ENCODE results near the gene IGF2.

Gene IGF2

DNA sequence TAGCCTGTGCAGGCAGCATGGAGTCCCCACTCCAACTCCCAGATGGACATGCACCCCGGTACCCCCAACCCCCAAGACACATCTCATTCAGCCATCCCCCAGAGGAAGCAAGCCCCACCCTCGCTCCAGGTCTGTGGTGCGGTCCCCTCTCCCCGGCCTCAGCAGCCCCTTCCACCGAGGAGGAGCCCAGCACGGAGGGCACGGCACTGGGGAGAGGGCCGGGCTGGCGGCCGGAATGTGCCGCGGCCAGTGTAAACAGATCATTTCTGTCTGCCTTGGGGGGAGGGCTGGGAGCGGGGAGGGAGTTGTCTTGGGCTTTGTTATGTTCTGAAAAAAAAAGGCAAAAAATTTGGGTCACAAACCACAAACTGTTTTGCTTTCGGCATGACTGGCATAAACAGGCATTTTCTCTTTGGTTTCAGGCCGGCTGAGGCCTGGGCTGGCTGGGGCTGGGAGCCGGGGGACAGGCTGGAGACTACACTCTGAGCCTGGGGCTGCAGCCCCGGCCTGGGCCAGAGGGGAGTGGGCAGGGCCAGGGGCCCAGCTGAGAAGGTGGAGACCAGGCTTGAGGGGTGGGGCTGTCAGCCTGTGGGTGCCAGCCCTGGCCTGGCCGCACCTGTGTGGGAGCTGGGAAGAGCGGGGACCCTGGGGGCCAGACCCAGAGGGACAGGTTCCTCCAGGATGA is 16.8 kb downstream of the IGF2 start:
- DNase-seq = no peak

DNA sequence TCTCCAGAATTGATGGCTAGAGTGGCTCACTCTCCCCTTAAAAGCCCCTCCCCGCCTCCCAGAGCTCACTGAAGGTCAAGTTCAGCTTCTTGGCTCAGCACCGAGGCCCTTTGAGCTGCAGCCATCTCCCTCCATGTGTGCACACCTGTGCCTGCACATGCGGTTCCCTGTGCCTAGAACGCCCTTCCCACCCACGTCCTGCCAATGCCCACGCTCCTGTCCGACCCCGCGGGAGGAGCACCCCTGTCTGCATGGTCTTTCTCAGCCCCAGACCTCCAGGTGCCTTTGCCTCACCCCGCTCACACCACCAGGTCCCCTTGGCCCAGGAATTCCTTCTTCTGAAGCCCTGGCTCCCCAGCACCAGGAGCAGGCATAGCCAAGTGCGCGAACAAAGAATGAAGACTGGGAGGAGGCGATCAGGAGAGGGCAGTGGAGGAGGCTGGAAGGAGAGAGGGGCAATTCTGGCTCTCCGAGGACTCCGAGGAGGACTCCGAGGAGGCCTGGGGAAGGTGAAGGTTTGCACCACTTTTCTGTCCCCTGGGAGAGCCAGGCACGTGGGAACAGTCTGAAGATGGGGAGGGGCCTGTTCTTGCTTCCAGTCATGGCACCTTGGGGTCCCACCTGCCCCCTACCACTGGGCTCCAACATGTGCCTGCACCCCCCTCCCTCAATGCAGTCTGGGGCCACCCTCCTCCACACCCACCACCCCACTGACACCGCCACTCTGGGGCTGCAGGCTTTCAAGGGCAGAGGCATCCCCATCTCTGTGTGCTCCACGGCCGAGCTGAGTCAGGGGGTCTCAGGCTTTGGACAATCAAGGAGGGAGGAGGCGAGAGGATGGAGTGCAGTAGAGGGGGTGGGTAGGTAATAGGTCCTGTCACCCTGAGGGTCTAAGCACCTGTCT is 17.7 kb downstream of the IGF2 start:
- DNase-seq = no peak

DNA sequence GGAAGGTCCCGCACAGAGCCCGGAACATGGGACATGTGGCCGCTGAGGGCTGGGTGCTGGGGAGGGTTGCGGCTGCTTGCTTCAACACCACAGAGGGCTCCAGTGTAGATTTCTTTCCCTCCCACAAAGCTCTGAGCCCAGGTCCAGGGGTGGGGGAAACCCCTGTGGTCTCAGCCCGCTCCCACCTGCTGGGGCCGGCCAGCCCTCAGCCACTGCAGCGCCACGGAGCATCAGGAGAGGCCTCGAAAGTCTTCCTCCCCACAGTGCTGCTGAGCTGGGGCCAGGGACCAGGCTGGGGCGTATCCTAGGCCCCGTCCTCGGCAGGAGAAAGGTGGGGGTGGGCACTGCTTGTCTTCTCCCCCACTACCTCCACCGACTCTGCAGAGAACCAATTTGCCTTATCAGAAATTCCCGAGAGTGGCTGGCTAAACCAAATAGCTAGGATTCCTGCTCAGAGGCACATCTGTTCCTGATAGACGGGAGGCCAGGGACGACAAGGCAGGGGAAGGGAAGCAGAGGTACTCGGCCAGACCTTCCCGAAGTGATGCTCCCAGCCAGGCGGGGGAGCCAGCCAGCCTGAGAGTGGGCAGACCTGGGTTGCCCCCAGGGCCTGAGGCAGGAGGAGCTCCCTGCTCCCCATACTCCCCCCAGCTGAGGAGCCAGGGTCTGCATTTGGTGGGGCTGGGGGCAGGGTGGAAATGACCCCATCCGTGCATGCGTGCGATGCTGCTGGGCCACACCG is 18.7 kb downstream of the IGF2 start:
- DNase-seq = no peak

DNA sequence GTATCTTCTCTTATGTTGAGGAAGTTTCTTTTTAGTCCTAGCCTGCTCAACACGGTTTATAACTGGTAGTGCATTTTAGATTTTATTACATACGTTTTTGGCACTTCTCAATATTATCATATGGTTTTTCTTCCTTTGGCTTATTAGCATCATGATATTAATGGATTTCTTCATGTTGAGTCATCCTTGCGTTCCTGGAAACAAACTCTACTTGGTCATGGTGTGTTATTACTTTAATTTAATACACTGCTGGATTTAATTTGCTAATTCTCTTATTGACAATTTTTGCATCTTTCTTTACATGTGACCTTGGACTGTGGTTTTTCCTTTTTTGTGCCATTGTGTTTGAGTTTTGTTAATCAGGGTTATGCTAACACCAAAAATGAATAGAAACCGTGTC is 20.5 kb downstream of the IGF2 start:
- DNase-seq = no peak

DNA sequence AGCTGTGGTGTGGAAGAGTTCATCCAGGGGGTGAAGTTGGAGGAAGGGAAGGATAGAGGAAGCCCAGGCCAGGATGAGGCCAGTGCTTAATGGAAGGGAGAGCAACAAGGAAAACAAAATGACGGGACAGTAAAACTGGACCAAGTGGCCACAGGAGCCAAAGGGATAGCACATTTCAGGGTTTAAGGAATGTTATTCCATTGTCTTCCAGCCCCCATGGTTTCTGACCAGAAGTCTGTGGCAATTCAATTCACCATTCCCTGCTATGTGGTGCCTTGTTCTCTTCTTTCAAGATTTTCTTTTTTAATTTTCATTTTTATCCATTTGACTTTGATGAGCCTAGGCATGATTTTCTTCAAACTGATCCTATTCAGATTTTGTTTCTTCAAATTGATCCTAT is 22.5 kb downstream of the IGF2 start:
- no peak for DNase-seq

DNA sequence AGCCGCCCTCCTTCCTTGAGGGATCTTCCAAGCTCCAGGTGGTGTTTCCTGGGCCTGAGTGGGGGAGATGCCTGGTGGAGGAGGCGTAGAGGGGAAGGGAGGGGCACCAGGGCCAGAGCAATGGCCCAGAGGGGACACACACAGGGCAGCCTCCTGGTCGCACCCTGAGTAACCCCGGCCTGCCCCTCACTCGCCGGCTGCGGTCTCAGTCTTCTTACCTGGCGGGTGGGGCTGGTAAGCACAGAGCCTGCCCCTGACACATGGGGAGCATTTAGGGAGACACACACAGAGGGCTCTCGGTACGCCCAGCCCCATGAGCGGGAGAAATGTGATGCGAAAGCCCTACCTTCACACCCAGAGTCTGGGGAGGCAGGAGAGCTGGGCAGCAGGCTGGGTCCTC is 23.9 kb downstream of the IGF2 start:
- no peak for DNase-seq

DNA sequence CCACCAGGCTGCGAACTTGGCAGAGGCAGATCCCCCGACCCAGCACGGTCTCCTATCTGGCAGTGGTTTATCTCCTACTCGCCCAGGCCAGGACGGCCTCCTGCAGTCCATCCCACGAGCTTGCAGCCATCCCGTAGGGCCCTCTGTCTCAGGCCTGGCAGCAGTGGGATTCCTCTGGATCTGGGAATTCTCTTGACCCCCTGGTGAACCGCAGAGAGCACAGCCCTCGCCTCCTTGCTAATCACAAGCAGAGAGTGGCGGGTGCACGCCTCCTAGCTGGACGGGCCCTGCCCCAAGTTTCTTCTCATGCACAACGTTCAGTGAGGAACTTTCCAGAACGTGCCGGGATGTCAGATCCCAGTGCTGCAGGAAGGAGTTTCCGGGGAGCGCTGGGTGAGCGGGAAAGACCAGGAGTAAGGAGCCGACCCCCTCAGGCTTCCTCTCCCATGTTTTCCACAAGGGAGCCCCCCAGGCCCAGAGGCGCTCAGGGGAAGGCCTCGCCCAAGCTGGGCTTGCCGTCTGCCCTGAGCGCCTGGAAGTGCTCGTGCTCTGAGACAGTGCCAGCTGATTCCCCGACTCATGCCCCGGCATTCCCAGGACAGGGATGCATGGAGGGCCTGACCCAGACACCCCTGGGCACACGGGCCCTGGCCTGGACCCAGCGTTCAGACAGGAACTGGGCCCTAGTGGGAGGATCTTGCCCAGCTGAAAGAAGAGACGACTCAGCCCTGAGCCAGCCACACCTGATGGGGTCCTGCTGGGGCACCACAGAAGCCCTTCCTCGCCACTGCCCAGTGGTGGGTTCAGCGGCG is 24.6 kb downstream of the IGF2 start:
- DNase-seq = no peak

DNA sequence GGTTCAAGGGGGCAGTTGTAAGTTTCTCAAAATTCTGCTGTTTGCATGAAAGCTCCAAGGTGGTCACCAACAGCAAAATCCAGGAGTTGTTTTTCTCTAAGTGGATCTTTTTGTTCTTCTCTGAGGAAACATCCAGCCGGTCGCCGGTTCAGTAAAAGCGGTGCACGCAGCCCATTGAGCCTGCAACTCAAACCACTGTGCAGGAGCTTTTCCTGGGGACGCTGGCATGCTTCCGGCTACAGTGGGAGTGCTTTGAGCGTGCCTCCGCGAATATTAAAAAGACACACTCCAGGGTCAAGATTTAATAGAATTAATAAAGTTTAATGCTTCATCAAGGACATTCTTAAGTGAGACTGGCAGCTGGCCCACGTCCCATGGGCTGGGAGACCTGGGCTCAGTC is 25.4 kb downstream of the IGF2 start:
- no peak for DNase-seq

DNA sequence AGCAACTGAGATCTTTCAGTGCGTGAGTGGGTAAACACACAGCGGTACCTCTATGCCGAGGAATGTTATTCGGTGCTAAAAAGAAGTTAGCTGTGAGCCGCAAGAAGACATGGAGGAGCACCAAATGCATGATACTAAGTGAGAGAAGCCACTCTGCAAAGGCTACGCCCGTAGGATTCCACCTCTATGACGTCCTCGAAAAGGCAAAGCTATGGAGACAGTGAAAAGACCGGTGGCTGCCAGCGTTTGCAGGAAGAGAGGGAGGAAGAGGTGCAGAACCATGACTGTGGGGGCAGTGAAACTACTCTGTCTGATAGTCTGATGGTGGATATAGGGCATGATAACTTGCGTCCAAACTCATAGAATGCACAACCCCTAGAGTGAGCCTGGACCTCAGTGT is 28.7 kb downstream of the IGF2 start:
- DNase-seq = no peak

DNA sequence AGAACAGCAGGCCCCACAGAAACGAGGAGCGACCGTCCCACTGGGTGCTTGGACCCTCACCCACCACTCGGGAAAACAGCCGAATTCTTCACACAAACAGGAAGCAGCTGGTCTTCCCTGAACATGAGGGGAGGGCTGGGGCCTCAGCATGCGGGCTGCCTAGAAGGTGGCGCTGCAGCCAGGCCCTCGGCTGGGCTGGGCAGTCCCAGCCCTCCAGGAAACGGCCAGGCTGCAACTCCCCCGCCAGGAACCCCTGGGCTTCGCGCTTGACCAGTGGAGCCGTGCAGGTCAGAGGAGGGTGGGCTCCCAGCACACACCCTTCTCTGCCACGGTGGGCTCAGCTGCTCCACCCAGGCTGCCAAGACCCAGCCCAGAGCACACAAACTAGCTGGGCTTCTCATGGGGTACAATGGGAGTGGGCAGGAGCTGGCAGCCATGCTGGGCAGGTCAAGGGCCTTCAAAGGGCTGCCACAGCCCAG is 29.6 kb downstream of the IGF2 start:
- no peak for DNase-seq

DNA sequence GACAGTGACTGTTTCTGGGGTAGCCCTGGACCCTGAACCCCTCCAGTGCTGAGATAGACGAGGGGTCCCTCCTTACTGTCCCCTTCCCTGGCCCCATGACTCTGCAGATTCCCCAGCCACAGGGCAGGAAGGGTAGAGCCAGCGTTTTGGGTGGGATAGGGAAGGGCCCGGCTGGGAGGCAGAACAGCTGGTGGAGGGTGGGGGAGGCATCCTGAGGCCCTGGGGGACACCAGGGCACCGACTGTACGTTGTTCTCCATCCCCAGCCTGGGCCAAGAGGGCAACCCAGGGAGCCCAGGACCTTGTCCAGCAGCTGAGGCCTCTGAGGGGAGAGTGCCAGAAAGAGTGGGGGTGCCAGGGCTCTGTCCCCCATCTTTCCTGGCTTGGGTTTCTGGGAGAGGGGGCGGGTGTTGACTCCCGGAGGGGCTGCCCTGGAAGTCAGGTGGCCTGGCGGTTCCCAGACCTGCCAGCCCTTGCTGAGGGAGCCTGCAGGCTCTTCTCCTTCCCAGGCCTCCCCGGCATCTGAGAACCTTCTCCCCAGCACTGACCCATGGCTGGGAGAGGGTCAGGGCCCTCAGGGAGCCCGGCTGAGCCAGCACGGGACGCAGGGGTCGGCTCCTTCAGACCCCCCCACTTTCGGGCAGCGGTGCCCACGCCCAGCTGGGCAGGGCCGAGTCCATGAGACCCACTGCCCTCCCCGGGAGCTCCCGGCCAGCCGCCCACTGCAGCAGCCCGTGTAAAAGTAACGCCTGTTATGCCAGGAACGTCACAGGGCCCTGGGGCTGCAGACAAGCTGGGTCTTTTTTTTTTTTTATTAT is 30.3 kb downstream of the IGF2 start:
- no peak for DNase-seq

DNA sequence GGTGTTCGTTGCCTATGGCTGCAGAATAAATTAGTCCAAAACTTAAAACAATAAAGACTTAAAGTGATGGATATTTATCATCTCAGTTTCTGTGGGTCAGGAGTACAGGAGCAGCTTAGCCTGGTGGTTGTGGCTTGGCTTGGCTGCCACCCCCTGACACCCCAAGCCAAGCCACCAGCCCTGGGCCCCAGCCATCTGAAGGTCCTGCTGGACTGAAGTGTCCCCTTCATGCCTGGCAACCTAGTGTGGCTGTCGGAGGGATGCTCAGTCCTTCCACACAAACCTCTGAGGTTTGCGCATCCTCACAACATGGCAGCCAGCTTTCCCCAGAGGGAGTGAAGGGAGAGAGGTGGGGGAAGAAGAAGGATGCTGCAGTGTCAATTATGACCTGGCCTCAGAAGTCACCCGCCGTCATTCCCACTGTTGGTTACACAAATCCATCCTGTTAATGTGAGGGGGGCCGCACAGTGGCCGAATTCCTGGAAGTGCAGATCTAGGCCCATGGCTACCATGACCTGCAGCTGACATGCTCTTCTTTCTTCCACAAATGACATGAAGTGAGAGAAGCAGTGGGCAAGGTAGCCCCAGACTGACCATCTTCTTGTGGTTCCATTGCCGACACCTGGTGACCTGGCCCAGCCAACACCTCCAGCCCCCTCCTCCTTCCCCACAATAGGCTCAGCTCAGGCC is 31.1 kb downstream of the IGF2 start:
- DNase-seq = no peak

DNA sequence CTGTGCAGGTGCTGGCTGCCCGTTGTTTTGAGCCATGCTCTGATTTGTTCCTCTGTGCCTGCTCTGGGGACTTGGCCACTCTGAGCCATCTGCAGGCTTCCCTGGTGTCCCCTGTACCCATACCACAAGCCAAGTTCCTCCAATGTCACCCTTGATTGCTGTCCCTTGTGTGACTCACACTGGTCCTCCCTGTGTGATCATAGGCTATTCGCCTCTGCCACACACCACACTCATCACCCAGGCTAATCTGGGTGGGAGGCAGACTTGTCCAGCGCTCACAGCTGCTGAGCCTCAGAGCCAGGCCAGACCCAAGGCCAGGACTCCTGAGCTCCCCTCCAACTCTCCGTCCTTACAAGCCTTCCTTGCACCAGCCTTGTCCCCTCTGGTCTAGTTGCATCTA is 31.7 kb downstream of the IGF2 start:
- DNase-seq = no peak

DNA sequence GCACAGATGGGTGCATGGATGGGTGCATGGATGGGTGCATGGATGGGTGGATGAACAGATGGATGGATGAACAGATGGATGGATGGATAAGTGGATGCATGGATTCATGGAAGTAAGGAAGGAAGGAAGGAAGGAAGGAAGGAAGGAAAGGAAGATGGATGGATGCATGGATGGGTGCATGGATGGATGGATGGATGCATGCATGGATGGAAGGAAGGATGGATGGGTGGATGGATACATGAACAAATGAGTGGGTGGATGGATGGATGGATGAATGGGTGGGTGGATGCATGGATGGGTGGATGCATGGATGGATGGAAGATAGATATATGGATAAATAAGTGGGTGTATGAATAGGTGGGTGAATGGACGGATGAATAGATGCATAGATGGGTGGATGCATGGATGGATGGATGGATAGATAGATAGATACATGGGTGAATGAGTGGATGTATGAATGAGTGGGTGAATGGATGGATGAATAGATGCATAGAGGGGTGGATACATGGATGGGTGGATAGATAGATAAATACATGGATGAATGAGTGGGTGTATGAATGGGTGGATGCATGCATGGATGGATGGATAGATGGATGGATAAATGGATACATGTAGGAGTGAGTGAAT is 32.5 kb downstream of the IGF2 start:
- DNase-seq = no peak

DNA sequence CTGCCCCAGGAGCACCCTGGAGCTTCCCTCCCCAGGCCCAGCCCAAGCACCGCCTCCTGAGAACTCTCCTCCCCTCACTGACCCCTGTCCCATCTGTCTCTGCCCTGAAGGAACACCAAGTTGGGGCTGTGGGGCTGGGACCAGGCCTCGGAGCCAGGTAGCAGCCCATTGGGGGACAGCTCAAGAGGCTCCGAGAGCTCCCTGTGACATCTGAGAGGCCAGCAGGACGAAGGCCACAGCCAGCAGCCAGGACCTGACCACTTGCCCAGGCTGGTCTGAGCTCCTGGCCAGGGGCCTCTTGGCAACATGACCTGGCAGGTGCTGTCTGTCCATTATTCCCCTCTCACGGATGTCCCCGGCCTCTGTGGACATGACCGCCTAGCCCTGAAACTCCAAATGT is 33.7 kb downstream of the IGF2 start:
- DNase-seq = no peak

DNA sequence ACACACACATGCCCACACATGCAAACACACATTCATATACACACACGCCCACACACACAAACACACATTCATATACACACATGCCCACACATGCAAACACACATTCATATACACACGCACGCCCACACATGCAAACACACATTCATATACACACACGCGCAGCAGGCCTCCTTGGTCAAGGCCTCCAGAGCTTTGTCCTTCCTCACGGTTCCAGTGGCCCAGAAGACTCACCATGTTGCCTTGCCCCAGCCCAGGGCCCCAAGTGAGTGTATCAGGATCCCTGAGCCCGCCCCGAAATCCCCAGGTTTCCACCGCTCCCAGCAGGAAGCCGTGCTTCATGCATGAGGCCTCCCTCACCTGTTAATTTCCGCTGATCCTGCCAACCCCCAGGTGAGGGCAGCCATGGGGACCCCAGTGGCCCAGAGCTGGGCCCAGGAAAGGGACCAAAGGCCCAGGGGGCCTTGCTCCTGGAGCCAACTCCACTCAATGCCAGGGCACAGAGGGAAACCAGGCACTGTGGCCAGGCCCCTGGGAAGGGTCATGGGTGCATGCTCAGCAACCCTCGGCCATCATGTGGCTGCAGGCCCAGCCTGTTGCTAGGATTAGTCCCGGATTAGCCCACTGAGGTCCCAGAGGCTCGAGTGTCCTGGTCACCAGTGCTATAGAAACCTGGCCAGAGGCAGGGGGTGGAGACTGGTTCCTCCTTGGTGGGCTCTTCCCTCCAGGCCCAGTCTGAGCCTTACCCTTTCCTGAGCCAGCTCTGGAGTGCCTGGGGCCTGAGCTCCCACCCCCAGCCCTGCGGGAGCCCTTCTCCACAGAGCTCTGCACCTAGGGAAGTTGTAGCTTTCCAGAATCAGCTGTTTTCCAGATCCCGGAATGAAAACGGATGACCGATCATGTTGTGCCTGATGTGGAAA is 34.4 kb downstream of the IGF2 start:
- DNase-seq = no peak

DNA sequence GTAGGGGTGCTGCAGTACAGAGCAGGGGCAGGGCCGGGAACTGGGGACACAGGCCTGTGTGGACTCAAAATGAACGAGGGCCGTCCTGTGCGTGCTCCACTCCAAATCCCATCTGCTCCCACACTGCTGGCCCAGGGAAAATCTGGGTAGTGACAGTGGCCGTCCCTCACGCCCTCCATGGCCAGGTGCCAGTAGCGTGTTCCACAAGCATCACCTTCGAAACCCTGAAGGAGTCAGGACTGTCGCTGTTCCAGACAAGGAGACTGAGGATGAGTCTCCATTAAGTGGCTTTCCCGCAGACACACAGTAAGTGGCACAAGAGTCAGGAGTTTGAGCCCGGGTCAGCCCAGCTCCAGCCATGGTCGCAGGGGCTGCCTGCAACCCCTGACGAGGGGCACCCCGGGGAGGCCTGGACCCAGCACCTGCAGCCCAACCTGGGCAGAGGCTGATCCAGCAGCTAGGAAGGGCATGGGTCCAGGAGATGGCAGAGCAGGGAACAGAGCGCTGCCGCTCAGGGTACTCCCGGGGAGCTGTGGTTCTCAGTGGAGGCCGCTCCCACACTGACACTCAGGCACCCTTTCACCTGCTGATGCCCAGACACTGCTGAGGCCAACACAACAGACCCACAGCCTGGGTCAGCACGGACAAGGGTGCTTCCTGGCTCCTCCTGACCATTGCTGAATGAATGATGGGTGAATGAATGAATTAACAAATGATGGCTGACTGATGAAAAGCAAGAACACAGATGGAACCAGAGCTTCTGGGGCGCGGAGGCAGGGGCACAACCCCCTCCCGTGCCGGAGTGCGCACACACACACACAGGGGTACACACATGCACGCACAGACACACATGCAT is 35.3 kb downstream of the IGF2 start:
- no peak for DNase-seq

DNA sequence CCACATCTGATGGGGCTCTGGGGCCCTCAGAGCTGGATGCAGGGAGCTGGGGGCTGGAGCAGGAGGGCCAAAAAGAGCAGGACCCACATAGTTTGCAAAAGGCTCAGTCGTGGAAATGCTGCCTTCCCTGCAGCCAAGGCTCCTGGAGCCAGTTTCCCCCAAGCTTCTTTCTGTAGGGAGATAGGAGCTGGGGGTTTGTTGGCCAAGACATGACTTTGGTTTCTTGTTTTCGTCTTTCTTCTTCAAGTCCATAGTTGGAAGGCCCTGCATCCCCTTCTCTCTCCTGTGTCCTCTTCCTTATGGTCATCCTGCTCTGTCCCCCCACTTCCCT is 36.3 kb downstream of the IGF2 start:
- DNase-seq = no peak

Data from CD4-positive, alpha-beta T cell treated with Interferon alpha-2 for 1 hour (primary cell).